GM21423 (cell line): ENCODE results near the gene FMNL3.
"Not testable (repeated sequence)": the region's sequence is repeated elsewhere in the genome, so short reads cannot be mapped to it uniquely, and the experiment has no call there.

Experiments used
- ATAC-seq: cut with Tn5 transposase; IDR thresholded peaks from one replicate; pipeline ENCODE4 v1.9.1; 2021; ENCODE audit warnings: mild to moderate bottlenecking, moderate library complexity; ENCODE audit not compliant: unreplicated experiment

Gene FMNL3

GRCh38 chr12:49605539-49605938 is 101.7 kb downstream of the FMNL3 start, which contains the start of gene FAM186B:
Gene FAM186B (minus strand): TSS chr12:49605639. CDS start chr12:49605477, 162 bp downstream.
- not testable (repeated sequence) for ATAC-seq

- ATAC-seq, result no peak
These were observed 102.3 kb downstream of the FMNL3 start for GRCh38 chr12:49604856-49605255.

- no peak for ATAC-seq
These were observed 103.5 kb downstream of the FMNL3 start for GRCh38 chr12:49603721-49604120.

GRCh38 chr12:49599961-49600360 is 107.2 kb downstream of the FMNL3 start:
- no peak for ATAC-seq

GRCh38 chr12:49598527-49598926 is 108.7 kb downstream of the FMNL3 start:
- ATAC-seq, result no peak

- no peak for ATAC-seq
These were observed 118.3 kb downstream of the FMNL3 start for GRCh38 chr12:49588721-49589516.

- no peak for ATAC-seq
These were observed 118.9 kb downstream of the FMNL3 start for GRCh38 chr12:49588281-49588680.

- no peak for ATAC-seq
These were observed 119.9 kb downstream of the FMNL3 start for GRCh38 chr12:49587174-49587908.
